Activated CD8-positive, alpha-beta T cell treated with anti-CD3 and anti-CD28 coated beads, Interleukin-2, amount 10 ng/mL, durations not matched to agents 7 days and 5 days (primary cell): ENCODE measurements around the gene TRDMT1. TPM values are rescaled to one million over a fixed set of nuclear protein-coding genes. Genes with fewer than 3 reads are reported as not detected.

Experiments
- ATAC-seq: fragments of 150-1000 bp; cut with Tn5 transposase; one replicate; pipeline ENCODE4 v1.10.0; 2021; ENCODE audit warnings: moderate library complexity
- CTCF ChIA-PET: fragments of 350-600 bp; sonication (Branson Sonifier 250); formaldehyde crosslinking; loops from one replicate; lab custom pipeline; 2021; ENCODE audit warnings: antibody characterized with exemption; lab: Charles Lee
- POLR2A ChIA-PET: fragments of 350-600 bp; sonication (Branson Sonifier 250); formaldehyde crosslinking; loops from one replicate; lab custom pipeline; 2021; ENCODE audit warnings: antibody characterized with exemption; lab: Charles Lee
- DNase-seq: peaks from one replicate; pipeline ENCODE4 v3.0.0-alpha.2; 2020
- H3K27ac Mint-ChIP-seq: one replicate; pipeline ENCODE4 v1.8.0; 2021; ENCODE audit warnings: mild to moderate bottlenecking, mixed read lengths
- H3K27me3 Mint-ChIP-seq: one replicate; pipeline ENCODE4 v1.8.0; 2021; ENCODE audit warnings: low read depth, mixed read lengths
- H3K36me3 Mint-ChIP-seq: one replicate; pipeline ENCODE4 v1.8.0; 2021; ENCODE audit warnings: low read depth, mixed read lengths
- H3K4me1 Mint-ChIP-seq: one replicate; pipeline ENCODE4 v1.8.0; 2021; ENCODE audit warnings: low read depth, mixed read lengths
- H3K4me3 Mint-ChIP-seq: one replicate; pipeline ENCODE4 v1.8.0; 2021; ENCODE audit warnings: mild to moderate bottlenecking, mixed read lengths
- H3K9me3 Mint-ChIP-seq: one replicate; pipeline ENCODE4 v1.8.0; 2022; ENCODE audit warnings: mixed read lengths; ENCODE audit not compliant: insufficient read depth
- total RNA-seq, 2 experiments: library from RNA; stranded (reverse); gene quantifications; one replicate each; pipeline ENCODE4 v1.2.3, GENCODE V29; 2021

The TRDMT1 gene
- total RNA-seq, 2 experiments from 2014 or later = 11.6 to 13.6 TPM

DNA sequence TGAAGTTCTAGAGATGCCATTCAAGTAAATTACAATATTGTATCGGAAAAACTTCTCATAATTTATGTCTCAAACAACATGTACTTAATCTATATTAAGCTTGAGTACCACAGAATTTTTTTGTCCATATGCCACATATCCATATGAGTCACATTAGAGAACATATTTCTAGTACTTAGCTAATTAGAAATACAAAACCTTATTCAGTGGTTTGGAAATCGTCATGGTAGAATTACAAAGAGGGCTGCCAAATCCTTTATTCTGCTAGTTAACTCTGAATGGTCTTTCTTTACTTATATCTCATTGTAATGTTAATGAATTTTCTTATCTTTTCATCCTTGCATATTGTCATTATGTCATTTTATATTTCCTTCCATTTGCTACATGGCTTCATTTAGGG lies 17.6 kb upstream of the TRDMT1 start:
- H3K36me3 Mint-ChIP-seq = peaks cover 32% of the 10 kb centered on the region
- ChIA-PET CTCF (interaction anchor here (0.7 to 1.5 kb wide), 4 partner anchors 8 to 18 kb away, joined by 3 to 4 read pairs (median 3); no protein-coding TSS in a partner anchor), POLR2A (interaction anchor here (1.2 to 4.1 kb wide), 2 partner anchors 11 to 18 kb away, joined by 5 to 42 read pairs; partner anchors contain the start of genes TRDMT1 and VIM)
- no peak overlapping the region for H3K4me3 Mint-ChIP-seq
- ATAC-seq (no peak), DNase-seq (no peak)
- peaks cover 48% of the 10 kb centered on the region for H3K4me1 Mint-ChIP-seq
- no peak overlapping the region for H3K27ac Mint-ChIP-seq
- no peaks in the 10 kb centered on the region for H3K9me3 Mint-ChIP-seq
- H3K27me3 Mint-ChIP-seq = no peaks in the 10 kb centered on the region

DNA sequence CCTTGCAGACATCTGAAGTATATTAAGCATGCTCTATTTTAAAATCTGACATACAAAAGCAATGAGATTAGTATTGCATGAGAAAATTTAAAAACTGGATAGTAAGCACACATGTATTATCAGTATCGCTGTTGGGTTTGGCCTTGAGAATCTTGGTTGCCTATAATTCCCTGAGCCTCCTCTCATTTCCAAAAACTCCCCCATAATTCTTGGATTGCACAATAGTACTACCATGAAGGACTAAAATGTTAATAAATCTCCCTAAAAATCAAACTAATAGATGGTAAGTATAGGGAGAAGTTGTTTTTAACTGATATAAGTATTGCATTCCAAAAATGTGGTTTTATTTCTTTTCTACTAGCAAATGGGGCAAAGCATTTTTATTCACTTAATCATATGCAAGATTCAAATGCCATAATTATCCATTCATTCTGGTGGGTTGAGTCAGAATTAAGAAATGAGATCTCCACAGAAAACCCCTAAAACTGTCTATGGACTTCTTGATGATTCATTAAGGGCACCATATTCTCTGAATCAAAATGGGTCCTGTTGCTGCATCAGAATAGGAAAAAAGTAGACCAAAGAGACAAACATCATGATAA lies 16.3 kb upstream of the TRDMT1 start:
- no peak for ATAC-seq
- DNase-seq = no peak
- no peaks in the 10 kb centered on the region for H3K27me3 Mint-ChIP-seq
- peaks cover 28% of the 10 kb centered on the region for H3K36me3 Mint-ChIP-seq
- ChIA-PET POLR2A (interaction anchor here (2.9 to 4.1 kb wide), 2 partner anchors 11 to 12 kb away, joined by 42 to 74 read pairs; partner anchors contain the start of gene VIM), CTCF (interaction anchor here (1.5 kb wide), 1 partner anchor 17 kb away, joined by 3 read pairs; no protein-coding TSS in a partner anchor)
- H3K9me3 Mint-ChIP-seq = no peaks in the 10 kb centered on the region
- H3K4me3 Mint-ChIP-seq = no peak overlapping the region
- H3K4me1 Mint-ChIP-seq = peaks cover 50% of the 10 kb centered on the region
- peak overlapping the region; percentile 86 for H3K27ac Mint-ChIP-seq

DNA sequence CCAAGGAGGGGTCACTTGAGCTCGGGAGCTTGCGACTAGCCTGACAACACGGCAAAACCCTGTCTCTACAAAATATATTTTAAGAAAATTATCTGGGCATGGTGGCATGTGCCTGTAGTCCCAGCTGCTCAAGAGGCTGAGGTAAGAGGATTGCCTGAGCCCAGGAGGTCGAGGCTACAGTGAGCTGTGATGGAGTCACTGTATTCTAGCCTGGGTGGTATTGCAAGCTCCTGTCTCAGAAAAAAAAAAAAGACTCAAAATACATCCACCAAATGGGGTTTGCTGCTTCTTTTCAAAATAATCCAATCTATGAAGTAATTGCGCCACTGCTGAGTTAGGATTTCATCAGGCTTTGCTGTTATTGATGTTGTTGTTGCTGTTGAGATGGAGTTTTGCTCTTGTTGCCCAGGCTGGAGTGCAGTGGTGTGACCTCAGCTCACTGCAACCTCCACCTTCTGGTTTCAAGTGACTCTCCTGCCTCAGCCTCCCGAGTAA lies 15.5 kb upstream of the TRDMT1 start:
- Mint-ChIP-seq H3K27me3 (no peaks in the 10 kb centered on the region), H3K4me3 (no peak overlapping the region), H3K9me3 (no peaks in the 10 kb centered on the region), H3K4me1 (peaks cover 52% of the 10 kb centered on the region), H3K27ac (peak overlapping the region; percentile 86), H3K36me3 (peaks cover 32% of the 10 kb centered on the region)
- ChIA-PET CTCF (interaction anchor here (1.7 to 2.7 kb wide), 4 partner anchors 11 to 16 kb away, joined by 5 to 35 read pairs (median 12); partner anchors contain the start of genes TRDMT1 and VIM), POLR2A (interaction anchor here (1.2 to 2.9 kb wide), 3 partner anchors 12 to 194 kb away, joined by 6 to 74 read pairs (median 14); partner anchors contain the start of genes TRDMT1 and VIM)
- DNase-seq (no peak), ATAC-seq (no peak)

DNA sequence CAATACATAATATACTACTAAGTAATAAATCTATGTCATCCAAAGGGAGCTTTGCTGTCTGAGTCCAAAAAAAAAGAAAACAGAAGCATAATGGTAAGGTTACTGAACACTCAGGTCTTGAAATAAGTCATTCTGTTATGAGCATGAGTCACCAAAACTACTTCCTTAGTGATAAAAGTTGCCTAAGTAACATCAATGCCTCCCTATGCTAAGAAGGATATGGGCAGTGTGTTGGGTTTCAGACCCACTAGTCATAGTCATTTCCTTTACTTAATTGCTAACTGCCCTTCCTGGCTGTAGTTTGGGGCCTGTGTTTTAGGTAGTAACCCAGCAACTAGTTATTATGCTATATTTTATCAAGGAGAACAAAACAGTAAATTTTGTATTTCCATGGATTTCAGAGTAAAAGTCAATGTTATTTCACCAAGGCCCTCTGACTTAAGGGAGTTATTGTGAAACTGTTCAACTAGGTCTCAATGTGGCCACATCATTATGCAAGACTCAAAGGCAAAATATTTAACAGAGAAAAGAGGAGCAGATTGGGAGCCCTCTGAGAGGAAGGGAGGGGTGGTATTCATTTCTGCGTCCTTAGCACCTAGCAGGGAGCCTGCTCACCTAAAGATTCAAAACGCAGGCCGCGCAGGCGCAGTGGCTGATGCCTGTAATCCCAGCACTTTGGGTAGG lies 14.9 kb upstream of the TRDMT1 start:
- H3K27me3 Mint-ChIP-seq = no peaks in the 10 kb centered on the region
- H3K4me1 Mint-ChIP-seq = peaks cover 52% of the 10 kb centered on the region
- H3K4me3 Mint-ChIP-seq = peak overlapping the region; percentile 44
- POLR2A ChIA-PET = interaction anchor here (1.2 to 2.9 kb wide), 3 partner anchors 13 to 193 kb away, joined by 6 to 74 read pairs (median 14); partner anchors contain the start of genes TRDMT1 and VIM
- CTCF ChIA-PET = interaction anchor here (1.7 to 2.7 kb wide), 4 partner anchors 10 to 17 kb away, joined by 5 to 35 read pairs (median 12); partner anchors contain the start of genes TRDMT1 and VIM
- no peaks in the 10 kb centered on the region for H3K9me3 Mint-ChIP-seq
- peak; percentile 97 for ATAC-seq
- peak; percentile 67 for DNase-seq
- peak overlapping the region; percentile 86 for H3K27ac Mint-ChIP-seq
- H3K36me3 Mint-ChIP-seq = peaks cover 37% of the 10 kb centered on the region

DNA sequence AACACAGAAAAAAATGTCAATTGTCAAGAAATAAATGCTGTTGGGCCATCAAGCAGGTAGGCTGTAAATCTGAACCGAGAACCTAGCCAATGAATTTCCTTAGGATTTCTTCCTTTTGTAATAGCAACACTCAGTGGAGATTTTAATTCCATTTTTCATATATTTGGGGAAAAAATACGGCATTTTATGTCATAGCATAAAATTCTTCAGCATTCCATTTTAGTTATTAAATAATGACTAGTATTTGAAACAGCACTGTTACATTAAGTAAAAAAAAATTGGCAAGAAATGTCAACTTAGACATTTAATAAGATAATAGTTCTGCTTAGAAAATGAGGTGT lies 14.3 kb upstream of the TRDMT1 start:
- peak overlapping the region; percentile 37 for H3K4me3 Mint-ChIP-seq

DNA sequence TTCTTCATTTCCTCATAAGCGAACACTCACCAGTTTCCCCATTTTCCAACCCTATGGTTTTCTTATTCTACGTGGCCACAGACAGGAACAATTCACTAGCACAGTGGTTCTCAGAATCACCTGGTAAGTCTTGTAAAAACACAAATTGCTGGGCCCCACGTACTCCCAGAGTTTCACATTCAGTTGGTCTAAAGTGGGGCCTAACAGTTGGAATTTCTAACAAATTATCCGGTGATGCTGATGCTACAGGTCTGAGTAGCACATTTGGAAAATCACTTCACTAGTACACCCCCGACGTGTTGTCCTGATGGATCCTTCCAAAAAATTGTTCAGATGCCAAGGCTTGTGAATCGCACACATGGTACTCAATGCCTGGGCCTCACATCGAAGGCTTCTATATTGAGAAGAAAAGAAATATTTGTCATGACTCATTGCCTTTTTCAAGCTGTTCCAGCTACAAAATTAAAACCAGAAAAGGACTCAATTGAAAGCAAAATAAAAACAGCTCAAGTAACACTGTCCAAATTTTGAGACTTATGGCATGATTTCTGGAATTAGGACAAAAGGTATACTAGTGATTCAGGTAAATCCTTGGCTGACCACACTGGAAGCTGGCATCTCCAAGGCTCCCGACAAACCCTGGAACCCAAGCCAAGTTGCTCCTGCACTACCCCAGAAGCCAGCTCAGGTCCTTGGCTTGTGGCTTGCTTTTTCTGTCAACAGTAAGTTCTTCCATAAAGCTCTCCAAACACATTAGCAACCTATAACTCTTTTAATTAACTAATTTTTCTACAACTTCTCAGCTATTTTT lies 13.7 kb upstream of the TRDMT1 start:
- ChIA-PET POLR2A (interaction anchor here (0.6 to 2.9 kb wide), 4 partner anchors 9 to 498 kb away, joined by 4 to 74 read pairs (median 9); partner anchors contain the start of genes TRDMT1 and VIM), CTCF (interaction anchor here (1.7 to 2.7 kb wide), 4 partner anchors 9 to 18 kb away, joined by 5 to 35 read pairs (median 12); partner anchors contain the start of genes TRDMT1 and VIM)
- peak overlapping the region; percentile 54 for H3K27ac Mint-ChIP-seq
- DNase-seq (no peak), ATAC-seq (no peak)
- H3K4me1 Mint-ChIP-seq = peaks cover 47% of the 10 kb centered on the region
- H3K9me3 Mint-ChIP-seq = no peaks in the 10 kb centered on the region
- H3K36me3 Mint-ChIP-seq = peaks cover 37% of the 10 kb centered on the region
- peak overlapping the region; percentile 37 for H3K4me3 Mint-ChIP-seq
- no peaks in the 10 kb centered on the region for H3K27me3 Mint-ChIP-seq

More for the DNA sequence above, 14.3 kb upstream of the TRDMT1 start:
- Mint-ChIP-seq H3K27me3 (no peaks in the 10 kb centered on the region), H3K27ac (peak overlapping the region; percentile 86), H3K36me3 (peaks cover 37% of the 10 kb centered on the region), H3K9me3 (no peaks in the 10 kb centered on the region), H3K4me1 (peaks cover 48% of the 10 kb centered on the region)
- no peak for DNase-seq
- no peak for ATAC-seq
- ChIA-PET POLR2A (interaction anchor here (1.1 to 2.9 kb wide), 3 partner anchors 10 to 15 kb away, joined by 4 to 74 read pairs (median 14); partner anchors contain the start of genes TRDMT1 and VIM), CTCF (interaction anchor here (1.7 to 2.7 kb wide), 4 partner anchors 9 to 17 kb away, joined by 5 to 35 read pairs (median 12); partner anchors contain the start of genes TRDMT1 and VIM)

DNA sequence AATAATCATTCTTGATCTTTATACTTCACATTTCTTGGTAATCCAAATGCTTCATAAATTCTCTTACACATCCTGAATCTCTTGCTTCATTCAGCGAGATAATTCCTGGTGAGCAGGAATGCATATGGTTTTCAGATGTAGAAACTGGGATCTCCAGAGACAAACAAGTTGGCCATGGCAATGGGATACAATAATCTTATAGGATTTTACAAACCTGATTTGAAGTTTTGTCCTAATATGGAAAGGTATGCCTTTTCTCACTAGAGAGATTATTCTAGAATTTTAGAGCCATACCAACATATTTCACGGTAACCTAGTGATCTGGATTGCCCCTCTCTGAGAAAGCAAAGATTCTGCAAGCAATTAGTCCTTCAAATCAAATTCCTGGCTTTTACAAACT lies 13.1 kb upstream of the TRDMT1 start:
- ChIA-PET POLR2A (interaction anchor here (1.1 to 4.5 kb wide), 4 partner anchors 8 to 15 kb away, joined by 4 to 74 read pairs (median 30); partner anchors contain the start of genes TRDMT1 and VIM), CTCF (interaction anchor here (2.1 kb wide), 1 partner anchor 13 kb away, joined by 5 read pairs; the partner anchor contains the start of gene TRDMT1)
- no peak for ATAC-seq
- Mint-ChIP-seq H3K4me1 (peaks cover 47% of the 10 kb centered on the region), H3K9me3 (no peaks in the 10 kb centered on the region), H3K4me3 (no peak overlapping the region), H3K27me3 (no peaks in the 10 kb centered on the region), H3K36me3 (peaks cover 37% of the 10 kb centered on the region), H3K27ac (peak overlapping the region; percentile 37)
- DNase-seq = no peak

DNA sequence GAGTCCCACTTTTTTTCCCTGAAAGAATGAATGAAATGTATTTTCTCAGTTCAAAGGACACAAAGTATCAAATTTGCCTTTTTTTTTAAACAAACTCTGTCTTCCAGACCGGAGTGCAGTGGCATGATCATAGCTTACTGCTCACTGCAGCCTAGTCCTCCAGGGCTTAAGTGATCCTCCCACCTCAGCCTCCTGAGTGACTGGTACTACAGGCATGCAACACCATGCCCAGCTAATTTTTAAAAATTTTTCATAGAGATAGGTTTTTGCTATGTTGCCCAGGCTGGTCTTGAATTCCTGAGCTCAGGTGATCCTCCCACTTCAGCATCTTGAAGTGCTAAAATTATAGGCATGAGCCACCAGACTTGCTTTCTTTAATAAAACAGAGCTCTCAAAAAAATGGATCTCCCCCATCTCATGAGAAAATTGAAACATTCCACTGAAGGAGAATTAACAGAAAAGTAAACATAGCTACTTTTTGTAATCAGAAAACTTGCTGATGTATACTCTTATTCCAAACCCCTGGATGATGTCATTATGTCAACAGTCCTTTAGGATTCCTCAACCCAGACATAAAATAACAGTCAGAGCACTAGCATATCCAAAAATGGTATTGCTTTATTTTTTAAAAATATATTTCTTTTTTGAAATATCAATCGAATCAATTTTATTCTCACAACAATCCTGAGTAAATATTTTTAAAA lies 12.3 kb upstream of the TRDMT1 start:
- Mint-ChIP-seq H3K4me1 (peaks cover 51% of the 10 kb centered on the region), H3K36me3 (peaks cover 37% of the 10 kb centered on the region), H3K9me3 (no peaks in the 10 kb centered on the region), H3K27ac (no peak overlapping the region), H3K27me3 (no peaks in the 10 kb centered on the region), H3K4me3 (no peak overlapping the region)
- CTCF ChIA-PET = interaction anchor here (2.1 kb wide), 1 partner anchor 12 kb away, joined by 5 read pairs; the partner anchor contains the start of gene TRDMT1
- POLR2A ChIA-PET = interaction anchor here (1.2 to 4.5 kb wide), 3 partner anchors 13 to 19 kb away, joined by 3 to 46 read pairs (median 4); partner anchors contain the start of genes TRDMT1 and VIM
- DNase-seq = no peak
- ATAC-seq = no peak

DNA sequence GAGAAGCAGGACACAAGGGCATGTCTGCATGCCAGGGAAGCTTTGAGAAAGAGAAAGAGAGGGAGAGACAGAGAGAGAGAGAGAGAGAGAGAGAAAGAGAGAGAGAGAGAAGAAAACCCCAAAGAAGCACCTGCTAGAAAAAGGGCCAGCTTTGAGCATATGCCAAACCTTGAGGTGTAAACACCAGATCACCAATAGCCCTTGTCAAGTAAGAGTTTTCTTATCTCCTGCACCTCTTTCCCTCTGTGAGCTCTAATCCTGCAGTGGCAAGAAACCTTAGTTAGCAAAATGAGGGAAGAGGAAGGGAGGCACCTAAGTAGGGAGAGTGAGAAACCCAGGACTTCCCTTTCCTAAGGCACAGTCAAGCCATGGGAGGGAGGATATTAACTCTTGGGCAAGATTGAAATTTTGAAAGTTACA lies 11.3 kb upstream of the TRDMT1 start:
- CTCF ChIA-PET = interaction anchor here (2.1 kb wide), 1 partner anchor 11 kb away, joined by 5 read pairs; the partner anchor contains the start of gene TRDMT1
- no peak for DNase-seq
- no peak for ATAC-seq
- Mint-ChIP-seq H3K9me3 (no peaks in the 10 kb centered on the region), H3K4me1 (peaks cover 55% of the 10 kb centered on the region), H3K27me3 (no peaks in the 10 kb centered on the region), H3K4me3 (no peak overlapping the region), H3K36me3 (peaks cover 31% of the 10 kb centered on the region), H3K27ac (peak overlapping the region; percentile 18)
- POLR2A ChIA-PET = interaction anchor here (1.0 to 4.5 kb wide), 4 partner anchors 8 to 19 kb away, joined by 3 to 46 read pairs (median 4); partner anchors contain the start of genes TRDMT1 and VIM

DNA sequence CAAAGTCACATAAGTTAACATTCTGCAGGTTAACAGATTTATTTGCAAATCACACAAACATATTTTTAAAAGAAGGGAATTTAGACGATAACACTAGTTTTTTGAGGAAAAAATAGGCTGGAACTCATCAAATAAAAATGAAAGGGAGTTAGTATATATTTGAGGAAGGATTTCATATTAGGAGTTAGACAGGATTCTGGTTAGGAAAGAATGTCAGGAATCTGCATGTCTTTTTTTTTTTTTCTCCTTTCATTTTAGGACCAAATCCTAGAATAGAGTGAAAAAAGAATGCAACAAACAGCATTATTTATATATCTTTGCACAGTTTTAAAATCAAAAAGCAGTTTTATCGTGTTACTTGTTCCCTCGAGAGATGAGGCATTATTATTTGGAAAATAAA lies 8.9 kb upstream of the TRDMT1 start:
- DNase-seq = no peak
- peaks cover 27% of the 10 kb centered on the region for H3K36me3 Mint-ChIP-seq
- peaks cover 55% of the 10 kb centered on the region for H3K4me1 Mint-ChIP-seq
- H3K4me3 Mint-ChIP-seq = no peak overlapping the region
- ChIA-PET CTCF (interaction anchor here (1.0 to 1.4 kb wide), 3 partner anchors 9 to 18 kb away, joined by 3 to 6 read pairs (median 4); partner anchors contain the start of gene TRDMT1), POLR2A (interaction anchor here (4.5 kb wide), 1 partner anchor 19 kb away, joined by 46 read pairs; the partner anchor contains the start of gene VIM)
- no peaks in the 10 kb centered on the region for H3K27me3 Mint-ChIP-seq
- no peaks in the 10 kb centered on the region for H3K9me3 Mint-ChIP-seq
- H3K27ac Mint-ChIP-seq = no peak overlapping the region
- ATAC-seq = no peak
